GM10266 (cell line): ENCODE measurements around the gene SLC25A30.

Source experiments
- DNase-seq: peaks from one replicate; pipeline ENCODE4 v3.0.0; 2012; ENCODE audit errors: extremely low spot score
- TF ChIP-seq, protein P1 (sequence below): IDR thresholded peaks from 2 replicates; pipeline ENCODE4 v1.5.1; 2012; ENCODE audit warnings: mild to moderate bottlenecking, low read depth; ENCODE audit not compliant: control insufficient read depth, insufficient read depth; ENCODE audit errors: missing control alignments

The SLC25A30 gene

GRCh38 chr13:45411631-45412030 is 6.5 kb downstream of the SLC25A30 start:
- TF ChIP-seq, protein P1, sequence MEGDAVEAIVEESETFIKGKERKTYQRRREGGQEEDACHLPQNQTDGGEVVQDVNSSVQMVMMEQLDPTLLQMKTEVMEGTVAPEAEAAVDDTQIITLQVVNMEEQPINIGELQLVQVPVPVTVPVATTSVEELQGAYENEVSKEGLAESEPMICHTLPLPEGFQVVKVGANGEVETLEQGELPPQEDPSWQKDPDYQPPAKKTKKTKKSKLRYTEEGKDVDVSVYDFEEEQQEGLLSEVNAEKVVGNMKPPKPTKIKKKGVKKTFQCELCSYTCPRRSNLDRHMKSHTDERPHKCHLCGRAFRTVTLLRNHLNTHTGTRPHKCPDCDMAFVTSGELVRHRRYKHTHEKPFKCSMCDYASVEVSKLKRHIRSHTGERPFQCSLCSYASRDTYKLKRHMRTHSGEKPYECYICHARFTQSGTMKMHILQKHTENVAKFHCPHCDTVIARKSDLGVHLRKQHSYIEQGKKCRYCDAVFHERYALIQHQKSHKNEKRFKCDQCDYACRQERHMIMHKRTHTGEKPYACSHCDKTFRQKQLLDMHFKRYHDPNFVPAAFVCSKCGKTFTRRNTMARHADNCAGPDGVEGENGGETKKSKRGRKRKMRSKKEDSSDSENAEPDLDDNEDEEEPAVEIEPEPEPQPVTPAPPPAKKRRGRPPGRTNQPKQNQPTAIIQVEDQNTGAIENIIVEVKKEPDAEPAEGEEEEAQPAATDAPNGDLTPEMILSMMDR, result no peak
- no peak for DNase-seq

- TF ChIP-seq, protein P1, result no peak
- no peak for DNase-seq
Measured at GRCh38 chr13:45411221-45411620, 7.0 kb downstream of the SLC25A30 start.

GRCh38 chr13:45410466-45410865 is 7.7 kb downstream of the SLC25A30 start:
- TF ChIP-seq, protein P1, result no peak
- no peak for DNase-seq

DNA sequence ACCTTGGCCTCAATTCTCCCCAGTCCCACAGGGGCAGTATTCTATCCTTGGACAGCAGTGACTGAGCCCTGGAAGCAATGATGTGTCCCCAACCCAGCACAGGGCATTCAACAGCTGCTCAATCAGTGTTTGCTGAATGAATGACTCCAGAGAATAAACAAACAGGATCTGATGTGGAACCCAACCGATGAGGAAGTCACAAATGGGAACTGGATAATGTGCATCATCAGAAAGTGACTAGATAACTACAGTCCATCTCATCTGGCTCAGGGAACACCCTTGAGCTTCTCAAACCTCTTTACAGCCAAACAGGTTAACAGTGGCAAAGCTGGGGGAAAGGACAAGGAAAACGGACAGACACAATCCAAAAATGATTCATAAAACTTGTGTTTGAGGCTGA is 8.2 kb downstream of the SLC25A30 start:
- no peak for DNase-seq
- TF ChIP-seq, protein P1, result no peak

DNA sequence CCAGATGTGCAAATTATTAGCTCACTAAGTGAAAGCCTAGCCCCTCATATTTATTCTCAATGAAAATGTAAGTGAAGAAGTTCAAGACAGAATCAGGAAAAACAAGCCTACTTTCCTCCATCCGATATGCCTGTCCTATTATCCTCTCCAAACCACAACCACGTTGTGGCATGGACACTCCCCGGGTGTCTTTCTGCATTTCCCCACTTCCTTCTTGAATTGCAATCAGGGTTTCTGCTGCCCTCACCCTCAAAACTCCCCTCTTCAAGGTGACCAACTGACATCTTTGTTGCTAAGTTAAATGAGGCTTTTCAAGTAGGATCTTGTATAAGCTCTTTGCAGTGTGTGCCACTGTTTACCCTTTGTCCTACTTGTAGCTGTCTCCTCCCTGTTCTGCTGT is 11.8 kb downstream of the SLC25A30 start:
- DNase-seq, result no peak
- TF ChIP-seq, protein P1, result no peak

DNA sequence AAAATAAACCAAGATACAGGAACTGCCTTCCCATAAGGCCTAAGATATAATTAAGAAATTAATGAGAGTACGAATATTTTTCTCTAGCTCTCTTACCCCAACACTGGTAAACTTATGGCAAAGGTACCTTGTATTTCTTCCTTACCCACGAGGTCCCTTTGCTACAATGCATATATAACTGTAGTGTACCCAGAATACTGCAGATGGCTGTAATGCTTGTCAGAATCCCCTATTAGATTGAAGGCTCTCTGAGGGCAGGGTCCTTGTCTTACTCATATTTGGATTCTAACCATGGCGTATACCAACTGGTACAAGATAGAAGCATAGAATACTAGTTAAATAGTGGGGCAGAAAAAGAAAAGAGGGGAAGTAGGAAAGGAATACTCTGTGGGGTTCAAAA is 15.1 kb downstream of the SLC25A30 start:
- DNase-seq, result no peak
- TF ChIP-seq, protein P1, result no peak

DNA sequence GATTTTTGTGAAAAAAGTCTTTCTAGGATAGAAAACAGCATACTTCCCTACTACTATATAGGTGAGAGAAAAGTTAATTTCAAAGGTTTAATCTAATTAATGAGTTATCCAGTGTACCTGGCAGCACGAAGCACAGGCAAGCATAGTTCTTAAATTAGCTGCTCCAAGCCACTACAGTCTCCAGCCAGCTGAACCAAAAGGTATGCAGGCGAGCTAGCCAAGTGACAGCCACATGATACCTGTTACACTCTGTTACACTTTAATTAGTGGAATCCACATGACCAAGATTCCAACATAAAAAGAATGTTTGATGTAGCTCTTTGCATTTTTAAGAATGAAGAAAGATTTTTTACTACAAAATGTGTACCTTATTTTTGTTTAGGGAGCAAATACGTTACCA is 15.5 kb downstream of the SLC25A30 start:
- TF ChIP-seq, protein P1, result no peak
- DNase-seq, result no peak
